Ovary (tissue), 9 donors: Measurements from ENCODE around the gene TENM4. TPM values are rescaled to one million over a fixed set of nuclear protein-coding genes. Genes with fewer than 3 reads are reported as not detected.

ENCODE experiments used
- DNase-seq, 5 donors: peaks; one replicate each; pipeline ENCODE4 v3.0.0-alpha.2; 2019 to 2020
- H3K27ac ChIP-seq, 2 donors: fragments of 200-600 bp; one replicate each; pipeline versions ENCODE4 v1.5.1 to v1.8.0; 2019 to 2022
- H3K27me3 ChIP-seq: fragments of 200-600 bp; one replicate; pipeline ENCODE4 v1.8.0; 2022
- H3K36me3 ChIP-seq: fragments of 200-600 bp; sonication (generic); one replicate; pipeline ENCODE4 v1.5.1; 2019
- H3K4me1 ChIP-seq: one replicate; pipeline ENCODE4 v1.8.1; 2013; ENCODE audit warnings: mild to moderate bottlenecking, moderate library complexity; ENCODE audit not compliant: insufficient read depth
- H3K4me3 ChIP-seq: fragments of 200-600 bp; sonication (generic); one replicate; pipeline ENCODE4 v1.5.1; 2017
- H3K9me3 ChIP-seq, 2 donors: fragments of 200-600 bp in 1 of 2; sonication (generic) in 1 of 2; one replicate each; pipeline versions ENCODE4 v1.5.1 to v1.8.1; 2013 to 2019; ENCODE audit warnings: mild to moderate bottlenecking in 1 of 2, moderate library complexity in 1 of 2
- CTCF ChIP-seq, 3 donors: fragments of 450-650 bp in 2 of 3; fragments of 200-600 bp in 1 of 3; IDR thresholded peaks; one replicate each; pipeline versions ENCODE4 v1.5.1 to v1.8.0; 2016 to 2022; ENCODE audit warnings: antibody characterized with exemption in 3 of 3, mild to moderate bottlenecking in 1 of 3
- EP300 ChIP-seq: sonication (generic); formaldehyde crosslinking; IDR thresholded peaks from one replicate; pipeline ENCODE4 v1.6.1; 2017; ENCODE audit warnings: antibody characterized with exemption
- POLR2A ChIP-seq: fragments of 450-650 bp; IDR thresholded peaks from one replicate; pipeline ENCODE4 v1.6.1; 2017; ENCODE audit warnings: antibody characterized with exemption, mild to moderate bottlenecking, moderate library complexity
- WGBS, 3 donors: extraction: QIAGEN DNeasy Blood & Tissue Kit in 1 of 3; methylation state at CpG; one replicate each; pipeline versions ENCODE4 v1.1.5 to v1.1.7; 2013 to 2017; 5-methylcytosine and 5-hydroxymethylcytosine counted together
- intact Hi-C, 4 donors: fragments of 100-400 bp; cut with DNase I; formaldehyde crosslinking; loops; one replicate each; pipeline versions ENCODE4 v1.11.0 to v1.15.1; 2022 to 2023
- polyA plus RNA-seq, 2 donors: library from polyadenylated mRNA; stranded (reverse); fragments of 200-250 nt in 1 of 2; fragments of 350-450 nt in 1 of 2; fragmentation: Illumina TruSeq in 1 of 2; extraction: RNeasy Lipid Tissue Mini Kit (QIAGEN cat#74804) in 1 of 2; gene quantifications; one replicate each; pipeline ENCODE4 v1.2.3, GENCODE V29; 2013 to 2014
- total RNA-seq, 7 donors: library from RNA; depleted of rRNA in 2 of 7; stranded (reverse); fragments of >200 nt in 2 of 7; fragmentation: NEBNext Ultra II Directional in 3 of 7; extraction: Animal tissue kit (Norgen Biotek cat#: 25700) in 3 of 7; gene quantifications; one replicate each; pipeline versions ENCODE4 v1.1.0 to v1.2.4, GENCODE V29; 2016 to 2023
- donor health status: DM: no; HTN: no; CAD: no; lungs with moderate emphysema.
- donor health status: DM: no; HTN: no; CAD: no.
- donor health status: Bipolar disorder and iron deficiency.
- donor health status: DM: yes; HTN: yes; CAD: no.
- donor health status: DM: no; HTN: no; CAD: no.
- donor health status: DM: yes; HTN: yes; CAD: no.

Gene TENM4
- total and polyA plus RNA-seq, 9 donors: 11.0 to 206 (median 107) TPM

- Histone ChIP-seq H3K4me1 (no peaks in the 10 kb centered on the region), H3K27ac (no peak overlapping the region), H3K4me3 (no peak overlapping the region), H3K36me3 (no peaks in the 10 kb centered on the region), H3K27me3 (no peaks in the 10 kb centered on the region), H3K9me3 (no peaks in the 10 kb centered on the region)
- TF ChIP-seq POLR2A (no peak), CTCF (IDR thresholded peaks at IDR 0.05) (no peak), EP300 (no peak)
- intact Hi-C loops: no loop called here
- no peak for DNase-seq
- WGBS, 3 donors: 87 to 94% (median 93%) methylated on average over 3 of the region's 3 CpGs
Measured at GRCh38 chr11:78850078-78850477, 590.8 kb downstream of the TENM4 start.

GRCh38 chr11:78846269-78846668 lies 594.6 kb downstream of the TENM4 start:
- TF ChIP-seq POLR2A: no peak
- TF ChIP-seq EP300: no peak
- no peak for TF ChIP-seq CTCF (IDR thresholded peaks at IDR 0.05)
- no peak for DNase-seq
- WGBS, 3 donors: 91 to 93% (median 92%) methylated on average over 5 of the region's 5 CpGs
- Histone ChIP-seq H3K27ac (no peak overlapping the region), H3K27me3 (no peaks in the 10 kb centered on the region), H3K9me3 (no peaks in the 10 kb centered on the region), H3K36me3 (no peaks in the 10 kb centered on the region), H3K4me1 (peaks cover 1% of the 10 kb centered on the region), H3K4me3 (no peak overlapping the region)
- intact Hi-C loops: no loop called here

GRCh38 chr11:78845496-78845895 lies 595.3 kb downstream of the TENM4 start:
- WGBS, 3 donors: 79 to 93% (median 87%) methylated on average over 6 of the region's 6 CpGs

GRCh38 chr11:78841456-78842060 lies 599.3 kb downstream of the TENM4 start:
- intact Hi-C loops: no loop called here
- H3K27ac ChIP-seq: peak overlapping the region in 1 of 2 donors; percentile 60

More at GRCh38 chr11:78845496-78845895, 595.3 kb downstream of the TENM4 start:
- intact Hi-C loops: no loop called here
- Histone ChIP-seq H3K9me3 (no peaks in the 10 kb centered on the region), H3K27me3 (no peaks in the 10 kb centered on the region), H3K27ac (no peak overlapping the region), H3K36me3 (no peaks in the 10 kb centered on the region), H3K4me1 (peaks cover 5% of the 10 kb centered on the region), H3K4me3 (no peak overlapping the region)
- TF ChIP-seq POLR2A (no peak), EP300 (no peak), CTCF (IDR thresholded peaks at IDR 0.05) (no peak)
- DNase-seq: no peak

More at GRCh38 chr11:78841456-78842060, 599.3 kb downstream of the TENM4 start:
- Histone ChIP-seq H3K4me3 (no peak overlapping the region), H3K9me3 (no peaks in the 10 kb centered on the region), H3K27me3 (no peaks in the 10 kb centered on the region), H3K36me3 (no peaks in the 10 kb centered on the region), H3K4me1 (peaks cover 5% of the 10 kb centered on the region)
- DNase-seq: peak in 1 of 5 donors; percentile 22
- WGBS, 3 donors: 63 to 82% (median 72%) methylated on average over 5 of the region's 5 CpGs
- no peak for TF ChIP-seq EP300
- no peak for TF ChIP-seq CTCF (IDR thresholded peaks at IDR 0.05)
- no peak for TF ChIP-seq POLR2A
